Neural crest cell (in vitro differentiated cells): Measurements from ENCODE around the gene NUPR1. TPM values are rescaled to one million over a fixed set of nuclear protein-coding genes. Genes with fewer than 3 reads are reported as not detected.

Experiments used
- DNase-seq: peaks from one replicate; pipeline ENCODE4 v3.0.0; 2021; ENCODE audit warnings: low read depth, mixed read lengths, low spot score
- H3K27ac Mint-ChIP-seq: one replicate; pipeline ENCODE4 v1.8.0; 2021; ENCODE audit warnings: mild to moderate bottlenecking, mixed read lengths; ENCODE audit not compliant: unreplicated experiment
- H3K27me3 Mint-ChIP-seq: 2 replicates; pipeline ENCODE4 v1.8.0; 2021; ENCODE audit warnings: low read depth, mild to moderate bottlenecking, mixed read lengths
- H3K36me3 Mint-ChIP-seq: 2 replicates; pipeline ENCODE4 v1.8.0; 2021; ENCODE audit warnings: low read depth, mild to moderate bottlenecking, mixed read lengths
- H3K4me1 Mint-ChIP-seq: 2 replicates; pipeline ENCODE4 v1.8.0; 2021; ENCODE audit warnings: mixed read lengths
- H3K4me3 Mint-ChIP-seq: one replicate; pipeline ENCODE4 v1.8.0; 2021; ENCODE audit warnings: mild to moderate bottlenecking, mixed read lengths
- H3K9me3 Mint-ChIP-seq: 2 replicates; pipeline ENCODE4 v1.8.0; 2021; ENCODE audit warnings: mixed read lengths
- CTCF ChIP-seq: fragments of 200-600 bp; sonication (generic); conservative IDR thresholded peaks from 2 replicates; pipeline ENCODE4 v1.5.0; 2021; ENCODE audit warnings: antibody characterized with exemption, mild to moderate bottlenecking
- total RNA-seq: library from RNA; stranded (reverse); gene quantifications from 2 replicates; pipeline ENCODE4 v1.2.1, GENCODE V29; 2021

Gene NUPR1
- total RNA-seq, 1 donor from 2014 or later: not detected

- Mint-ChIP-seq H3K4me3 (no peak overlapping the region), H3K36me3 (no peaks in the 10 kb centered on the region), H3K27ac (no peak overlapping the region), H3K27me3 (no peaks in the 10 kb centered on the region), H3K4me1 (peaks cover 21% of the 10 kb centered on the region), H3K9me3 (no peaks in the 10 kb centered on the region)
- no peak for DNase-seq
- no peak for TF ChIP-seq CTCF
These were observed 36.8 kb upstream of the NUPR1 start for GRCh38 chr16:28575446-28576109.

- TF ChIP-seq CTCF: no peak
- no peak overlapping the region for H3K4me3 Mint-ChIP-seq
These were observed 36.2 kb upstream of the NUPR1 start for GRCh38 chr16:28574925-28575324.

GRCh38 chr16:28573738-28574718 is 35.3 kb upstream of the NUPR1 start:
- H3K27me3 Mint-ChIP-seq: no peaks in the 10 kb centered on the region
- H3K4me3 Mint-ChIP-seq: no peak overlapping the region
- no peak for DNase-seq
- no peaks in the 10 kb centered on the region for H3K9me3 Mint-ChIP-seq
- H3K4me1 Mint-ChIP-seq: peaks cover 21% of the 10 kb centered on the region
- H3K27ac Mint-ChIP-seq: peak overlapping the region; percentile 85
- no peak for TF ChIP-seq CTCF
- no peaks in the 10 kb centered on the region for H3K36me3 Mint-ChIP-seq

More at GRCh38 chr16:28574925-28575324, 36.2 kb upstream of the NUPR1 start:
- Mint-ChIP-seq H3K27me3 (no peaks in the 10 kb centered on the region), H3K9me3 (no peaks in the 10 kb centered on the region), H3K27ac (no peak overlapping the region), H3K36me3 (no peaks in the 10 kb centered on the region), H3K4me1 (peaks cover 21% of the 10 kb centered on the region)
- no peak for DNase-seq

GRCh38 chr16:28572696-28573510 is 34.1 kb upstream of the NUPR1 start:
- H3K27ac Mint-ChIP-seq: peak overlapping the region; percentile 85
- no peaks in the 10 kb centered on the region for H3K9me3 Mint-ChIP-seq
- H3K36me3 Mint-ChIP-seq: no peaks in the 10 kb centered on the region
- peaks cover 21% of the 10 kb centered on the region for H3K4me1 Mint-ChIP-seq
- TF ChIP-seq CTCF: no peak
- H3K4me3 Mint-ChIP-seq: no peak overlapping the region
- no peaks in the 10 kb centered on the region for H3K27me3 Mint-ChIP-seq
- no peak for DNase-seq

GRCh38 chr16:28569968-28570752 is 31.4 kb upstream of the NUPR1 start:
- H3K9me3 Mint-ChIP-seq: peaks cover 9% of the 10 kb centered on the region
- H3K4me1 Mint-ChIP-seq: peaks cover 21% of the 10 kb centered on the region
- H3K27me3 Mint-ChIP-seq: no peaks in the 10 kb centered on the region
- peaks cover 14% of the 10 kb centered on the region for H3K36me3 Mint-ChIP-seq
- no peak overlapping the region for H3K27ac Mint-ChIP-seq
- DNase-seq: no peak
- H3K4me3 Mint-ChIP-seq: no peak overlapping the region
- TF ChIP-seq CTCF: no peak
